GM19438 (cell line): ENCODE results near the gene BMP8B.

ENCODE experiments used
- ATAC-seq: cut with Tn5 transposase; IDR thresholded peaks from one replicate; pipeline ENCODE4 v1.9.1; 2021; ENCODE audit warnings: low read depth; ENCODE audit not compliant: unreplicated experiment

Gene BMP8B

GRCh38 chr1:39727932-39728317, 60.7 kb downstream of the BMP8B start:
- no peak for ATAC-seq

- ATAC-seq, result no peak
Measured at GRCh38 chr1:39727221-39727931, 61.3 kb downstream of the BMP8B start.

DNA sequence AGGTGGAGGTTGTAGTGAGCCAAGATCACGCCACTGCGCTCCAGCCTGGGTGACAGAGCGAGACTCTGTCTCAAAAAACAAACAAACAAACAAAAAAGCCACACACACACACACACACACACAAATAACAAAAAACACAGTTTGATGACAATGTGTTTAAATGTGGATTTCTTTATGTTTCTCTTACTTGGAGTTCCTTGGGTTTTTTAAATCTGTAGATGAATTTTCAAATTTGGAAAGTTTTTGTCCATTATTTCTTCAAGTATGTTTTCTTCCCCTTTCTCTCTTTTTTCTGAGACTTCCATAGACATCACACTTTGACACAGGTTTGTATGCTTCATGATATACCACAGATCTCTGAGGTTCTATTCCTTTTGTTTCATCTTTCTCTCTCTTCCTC, 62.1 kb downstream of the BMP8B start:
- no peak for ATAC-seq

GRCh38 chr1:39722495-39722894, 66.2 kb downstream of the BMP8B start:
- ATAC-seq, result no peak

GRCh38 chr1:39721664-39722063, 67.0 kb downstream of the BMP8B start:
- ATAC-seq, result no peak

GRCh38 chr1:39720094-39720999, 68.3 kb downstream of the BMP8B start:
- no peak for ATAC-seq

DNA sequence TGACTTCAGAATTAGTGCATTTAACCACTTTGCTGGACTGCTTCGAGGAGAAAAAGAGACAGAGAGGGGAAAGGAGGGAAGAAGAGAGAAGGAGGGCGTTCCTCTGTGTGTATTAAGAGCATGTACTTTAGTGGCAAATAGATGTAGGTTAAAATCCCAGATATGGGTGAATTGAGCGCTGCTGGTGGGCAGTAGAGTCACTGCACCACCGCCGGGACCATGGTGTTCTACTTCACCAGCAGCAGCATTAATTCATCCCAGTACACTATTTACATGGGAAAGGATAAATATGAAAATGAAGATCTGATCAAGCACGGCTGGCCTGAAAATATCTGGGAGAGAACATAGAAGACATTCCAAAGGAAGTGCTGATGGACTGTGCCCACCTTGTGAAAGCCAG, 70.9 kb downstream of the BMP8B start:
- ATAC-seq, result no peak

- ATAC-seq, result no peak
Measured at GRCh38 chr1:39713557-39713956, 75.1 kb downstream of the BMP8B start.

DNA sequence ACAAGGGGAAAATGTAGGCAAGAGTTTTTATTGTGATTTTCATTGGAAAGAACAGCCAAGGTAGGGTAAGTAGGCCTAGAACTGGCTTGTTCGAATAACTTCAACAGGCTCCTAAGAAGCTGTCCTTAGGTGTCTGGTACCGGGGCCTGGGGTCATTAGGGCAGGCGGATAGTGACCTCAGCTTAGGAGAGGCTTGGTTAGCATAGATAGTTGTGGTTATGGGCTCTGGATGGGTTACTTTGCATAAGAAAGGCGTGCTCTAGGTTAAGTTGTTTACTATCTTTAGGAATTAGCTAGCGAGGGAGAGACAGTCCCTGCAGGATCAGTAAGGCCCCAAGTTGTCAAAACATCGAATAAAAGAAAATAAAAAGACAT, 76.7 kb downstream of the BMP8B start:
- ATAC-seq, result no peak

DNA sequence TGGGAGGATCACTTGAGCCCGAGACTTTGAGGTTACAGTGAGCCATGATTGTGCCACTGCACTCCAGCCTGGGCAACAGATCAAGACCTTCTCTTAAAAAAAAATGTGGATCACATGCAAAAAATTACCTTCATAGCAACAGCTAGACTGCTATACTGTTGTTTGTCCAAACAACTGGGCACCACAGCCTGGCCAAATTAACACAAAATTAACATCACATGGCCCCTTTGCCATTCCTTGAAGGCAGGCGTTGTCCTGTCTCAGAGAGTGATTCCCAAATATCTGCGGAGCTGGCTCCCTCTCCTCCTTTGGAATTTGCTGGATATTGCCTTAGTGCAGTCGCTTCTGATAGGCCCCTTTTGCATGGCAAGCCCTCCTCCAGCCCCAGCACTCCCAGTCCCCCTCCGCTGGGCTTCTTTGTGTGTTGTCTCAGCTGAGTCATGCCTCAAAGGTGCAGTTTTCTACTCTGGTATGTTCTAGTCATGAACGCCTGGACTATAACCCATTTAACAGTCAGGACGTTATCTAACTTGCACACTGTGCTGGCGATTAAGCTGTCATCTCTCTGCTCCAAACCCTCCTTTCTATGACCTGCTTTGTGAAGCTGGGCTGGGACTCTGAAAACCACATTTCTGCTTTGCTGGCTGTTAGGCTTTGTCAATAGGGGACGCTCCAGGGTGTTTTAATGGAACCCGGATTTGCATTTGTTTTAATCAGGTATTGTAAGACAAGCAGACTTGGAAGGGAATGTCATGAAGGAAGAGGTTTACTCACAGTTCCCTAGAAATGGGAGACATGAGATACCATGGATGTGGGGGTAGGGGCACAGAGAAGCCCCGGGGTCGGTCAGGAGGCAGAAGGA, 77.3 kb downstream of the BMP8B start:
- no peak for ATAC-seq

- ATAC-seq, result no peak
Measured at GRCh38 chr1:39707506-39707905, 81.2 kb downstream of the BMP8B start.
